H9 (cell line): ENCODE measurements around the gene TBX15. TPM values are rescaled to one million over a fixed set of nuclear protein-coding genes. Genes with fewer than 3 reads are reported as not detected.

Experiments used
- DNase-seq: peaks from one replicate; pipeline ENCODE4 v3.0.0-alpha.2; 2017
- H2AFZ ChIP-seq: one replicate; pipeline ENCODE4 v1.6.1; 2013; ENCODE audit warnings: mild to moderate bottlenecking, low read length, control low read depth, moderate library complexity
- H2AK5ac ChIP-seq: 2 replicates; pipeline ENCODE4 v1.6.1; 2013; ENCODE audit warnings: low read length, control low read depth, mixed read lengths; ENCODE audit not compliant: insufficient read length
- H2BK120ac ChIP-seq: one replicate; pipeline ENCODE4 v1.6.1; 2013; ENCODE audit warnings: low read depth, mild to moderate bottlenecking, low read length, control low read depth, inconsistent platforms; ENCODE audit not compliant: poor library complexity, severe bottlenecking
- H2BK12ac ChIP-seq: 2 replicates; pipeline ENCODE4 v1.6.1; 2013; ENCODE audit warnings: low read length, control low read depth, mixed read lengths, low read depth; ENCODE audit not compliant: insufficient read length
- H2BK15ac ChIP-seq: 2 replicates; pipeline ENCODE4 v1.6.1; 2013; ENCODE audit warnings: low read depth, low read length, control low read depth
- H2BK20ac ChIP-seq: one replicate; pipeline ENCODE4 v1.6.1; 2013; ENCODE audit warnings: low read depth, mild to moderate bottlenecking, low read length, control low read depth, inconsistent platforms; ENCODE audit not compliant: poor library complexity, severe bottlenecking
- H2BK5ac ChIP-seq: 2 replicates; pipeline ENCODE4 v1.6.1; 2013; ENCODE audit warnings: low read length, control low read depth, mixed read lengths; ENCODE audit not compliant: insufficient read length
- H3K14ac ChIP-seq: 2 replicates; pipeline ENCODE4 v1.6.1; 2013; ENCODE audit warnings: low read length, control low read depth; ENCODE audit not compliant: insufficient read depth
- H3K18ac ChIP-seq: 2 replicates; pipeline ENCODE4 v1.6.1; 2013; ENCODE audit warnings: low read depth, mild to moderate bottlenecking, mixed read lengths, low read length, control low read depth; ENCODE audit not compliant: insufficient read length
- H3K23ac ChIP-seq: 2 replicates; pipeline ENCODE4 v1.6.1; 2013; ENCODE audit warnings: low read length, control low read depth, mixed read lengths, low read depth; ENCODE audit not compliant: insufficient read length
- H3K23me2 ChIP-seq: 2 replicates; pipeline ENCODE4 v1.6.1; 2013; ENCODE audit warnings: low read depth, mild to moderate bottlenecking, mixed read lengths, low read length, control low read depth; ENCODE audit not compliant: insufficient read length, poor library complexity, severe bottlenecking
- H3K27ac ChIP-seq: 2 replicates; pipeline ENCODE4 v1.5.1; 2013; ENCODE audit warnings: low read length, control low read depth, mixed read lengths, low read depth; ENCODE audit not compliant: insufficient read length
- H3K27me3 ChIP-seq: 2 replicates; pipeline ENCODE4 v1.6.1; 2013; ENCODE audit warnings: low read length, control low read depth, inconsistent platforms; ENCODE audit not compliant: insufficient read depth
- H3K4ac ChIP-seq: 2 replicates; pipeline ENCODE4 v1.6.1; 2013; ENCODE audit warnings: low read depth, mild to moderate bottlenecking, control low read depth, inconsistent platforms, low read length, moderate library complexity
- H3K4me1 ChIP-seq: 2 replicates; pipeline ENCODE4 v1.6.1; 2013; ENCODE audit warnings: low read length, control low read depth, inconsistent platforms; ENCODE audit not compliant: insufficient read depth
- H3K4me2 ChIP-seq: 2 replicates; pipeline ENCODE4 v1.6.1; 2013; ENCODE audit warnings: low read length, control low read depth, mixed read lengths; ENCODE audit not compliant: insufficient read length, insufficient read depth
- H3K56ac ChIP-seq: 2 replicates; pipeline ENCODE4 v1.6.1; 2013; ENCODE audit warnings: low read depth, mild to moderate bottlenecking, mixed read lengths, low read length, control low read depth; ENCODE audit not compliant: insufficient read length
- H3K79me1 ChIP-seq: 2 replicates; pipeline ENCODE4 v1.6.1; 2013; ENCODE audit warnings: low read depth, mild to moderate bottlenecking, moderate library complexity, low read length, control low read depth, inconsistent platforms; ENCODE audit not compliant: insufficient read depth, poor library complexity, severe bottlenecking
- H3K79me2 ChIP-seq: 2 replicates; pipeline ENCODE4 v1.6.1; 2013; ENCODE audit warnings: low read length, control low read depth, inconsistent platforms; ENCODE audit not compliant: insufficient read depth
- H3K9ac ChIP-seq: 2 replicates; pipeline ENCODE4 v1.6.1; 2013; ENCODE audit warnings: low read length, control low read depth, mixed read lengths; ENCODE audit not compliant: insufficient read length; ENCODE audit errors: extremely low read depth
- H3K9me3 ChIP-seq: one replicate; pipeline ENCODE4 v1.6.1; 2013; ENCODE audit warnings: low read depth, low read length, inconsistent platforms; ENCODE audit not compliant: control insufficient read depth
- H3T11ph ChIP-seq: one replicate; pipeline ENCODE4 v1.6.1; 2013; ENCODE audit warnings: mild to moderate bottlenecking, low read length, control low read depth, inconsistent platforms
- H4K20me1 ChIP-seq: one replicate; pipeline ENCODE4 v1.6.1; 2013; ENCODE audit not compliant: control insufficient read depth, insufficient read length, insufficient read depth
- H4K5ac ChIP-seq: 2 replicates; pipeline ENCODE4 v1.6.1; 2013; ENCODE audit warnings: low read depth, mild to moderate bottlenecking, mixed read lengths, low read length, control low read depth; ENCODE audit not compliant: insufficient read length
- H4K8ac ChIP-seq: replicated peaks from 2 replicates; pipeline ENCODE4 v1.6.1; 2013; ENCODE audit warnings: low read length, control low read depth, mixed read lengths, low read depth; ENCODE audit not compliant: insufficient read length
- H4K91ac ChIP-seq: 2 replicates; pipeline ENCODE4 v1.6.1; 2013; ENCODE audit warnings: low read depth, mild to moderate bottlenecking, moderate library complexity, mixed read lengths, low read length, control low read depth; ENCODE audit not compliant: insufficient read length
- H3K27ac Mint-ChIP-seq, 3 experiments: 2 replicates in 2 of 3; 3 replicates in 1 of 3; pipeline ENCODE4 v1.8.0; 2020 to 2021; ENCODE audit warnings: mixed read lengths in 3 of 3, mild to moderate bottlenecking in 1 of 3, moderate library complexity in 1 of 3
- H3K27me3 Mint-ChIP-seq: 2 replicates; pipeline ENCODE4 v1.8.0; 2021; ENCODE audit warnings: low read depth, mild to moderate bottlenecking, moderate library complexity, mixed read lengths
- H3K36me3 Mint-ChIP-seq, 3 experiments: 2 replicates in 2 of 3; 3 replicates in 1 of 3; pipeline ENCODE4 v1.8.0; 2020 to 2021; ENCODE audit warnings: low read depth in 3 of 3, mixed read lengths in 3 of 3; ENCODE audit not compliant: insufficient read depth in 1 of 3
- H3K4me1 Mint-ChIP-seq, 2 experiments: 2 replicates each; pipeline ENCODE4 v1.8.0; 2020; ENCODE audit warnings: mixed read lengths in 2 of 2
- H3K4me3 Mint-ChIP-seq, 2 experiments: 2 replicates in 1 of 2; 3 replicates in 1 of 2; pipeline ENCODE4 v1.8.0; 2020 to 2021; ENCODE audit warnings: mild to moderate bottlenecking in 2 of 2, mixed read lengths in 2 of 2, moderate library complexity in 1 of 2
- H3K9me3 Mint-ChIP-seq, 2 experiments: 2 replicates in 1 of 2; 3 replicates in 1 of 2; pipeline ENCODE4 v1.8.0; 2020; ENCODE audit warnings: mild to moderate bottlenecking in 2 of 2, mixed read lengths in 2 of 2, moderate library complexity in 1 of 2
- WGBS: extraction: QIAGEN DNeasy Blood & Tissue Kit; methylation state at CpG from one replicate; pipeline ENCODE4 v1.1.7; 2013; ENCODE audit warnings: missing lambda C conversion rate, low lambda C conversion rate, mixed read lengths; ENCODE audit not compliant: insufficient read length; ENCODE audit errors: extremely low coverage; 5-methylcytosine and 5-hydroxymethylcytosine counted together
- total RNA-seq: library from RNA; stranded (reverse); gene quantifications from 2 replicates; pipeline ENCODE4 v1.2.1, GENCODE V29; 2021
- TF ChIP-seq, protein P1 (sequence below): fragments of 200-600 bp; sonication (generic); conservative IDR thresholded peaks from 3 replicates; pipeline ENCODE4 v1.8.0; 2021; ENCODE audit warnings: antibody characterized with exemption, mild to moderate bottlenecking

TBX15 gene
- total RNA-seq, 1 experiment from 2014 or later, result 0.07 TPM

GRCh38 chr1:119007670-119008482, 19.7 kb upstream of the TBX15 start:
- no peak for DNase-seq
- Histone ChIP-seq H2BK5ac (no peak overlapping the region), H4K8ac (no peak overlapping the region), H2BK20ac (no peak overlapping the region), H3T11ph (no peak overlapping the region), H2BK12ac (no peak overlapping the region), H3K27ac (no peak overlapping the region), H2AFZ (no peak overlapping the region), H4K91ac (no peak overlapping the region), H3K79me1 (no peaks in the 10 kb centered on the region), H3K4me2 (peak overlapping the region; percentile 77), H3K27me3 (peaks cover 53% of the 10 kb centered on the region), H4K5ac (no peak overlapping the region), H3K23ac (no peak overlapping the region), H2BK120ac (no peak overlapping the region), H3K4ac (no peak overlapping the region), H2BK15ac (no peak overlapping the region), H3K18ac (no peak overlapping the region), H3K9ac (no peak overlapping the region), H4K20me1 (no peaks in the 10 kb centered on the region), H3K14ac (no peak overlapping the region), H3K9me3 (no peaks in the 10 kb centered on the region), H3K79me2 (no peaks in the 10 kb centered on the region), H2AK5ac (no peak overlapping the region), H3K56ac (no peak overlapping the region), H3K23me2 (no peaks in the 10 kb centered on the region), H3K4me1 (peaks cover under 1% of the 10 kb centered on the region; the same call in 1 of the 2 replicates)
- no peaks in the 10 kb centered on the region; a peak in 1 of 5 replicates for H3K9me3 Mint-ChIP-seq
- no peak overlapping the region for H3K27ac Mint-ChIP-seq
- H3K4me1 Mint-ChIP-seq, result peaks cover 18 to 21% of the 10 kb centered on the region in 2 experiments
- WGBS, result no CpG with 5 or more reads among the region's 61 CpGs
- peaks cover 98% of the 10 kb centered on the region for H3K27me3 Mint-ChIP-seq
- TF ChIP-seq, protein P1, sequence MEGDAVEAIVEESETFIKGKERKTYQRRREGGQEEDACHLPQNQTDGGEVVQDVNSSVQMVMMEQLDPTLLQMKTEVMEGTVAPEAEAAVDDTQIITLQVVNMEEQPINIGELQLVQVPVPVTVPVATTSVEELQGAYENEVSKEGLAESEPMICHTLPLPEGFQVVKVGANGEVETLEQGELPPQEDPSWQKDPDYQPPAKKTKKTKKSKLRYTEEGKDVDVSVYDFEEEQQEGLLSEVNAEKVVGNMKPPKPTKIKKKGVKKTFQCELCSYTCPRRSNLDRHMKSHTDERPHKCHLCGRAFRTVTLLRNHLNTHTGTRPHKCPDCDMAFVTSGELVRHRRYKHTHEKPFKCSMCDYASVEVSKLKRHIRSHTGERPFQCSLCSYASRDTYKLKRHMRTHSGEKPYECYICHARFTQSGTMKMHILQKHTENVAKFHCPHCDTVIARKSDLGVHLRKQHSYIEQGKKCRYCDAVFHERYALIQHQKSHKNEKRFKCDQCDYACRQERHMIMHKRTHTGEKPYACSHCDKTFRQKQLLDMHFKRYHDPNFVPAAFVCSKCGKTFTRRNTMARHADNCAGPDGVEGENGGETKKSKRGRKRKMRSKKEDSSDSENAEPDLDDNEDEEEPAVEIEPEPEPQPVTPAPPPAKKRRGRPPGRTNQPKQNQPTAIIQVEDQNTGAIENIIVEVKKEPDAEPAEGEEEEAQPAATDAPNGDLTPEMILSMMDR, result no peak
- no peaks in the 10 kb centered on the region for H3K36me3 Mint-ChIP-seq
- H3K4me3 Mint-ChIP-seq, result peak overlapping the region; percentile 51 to 74
